HG03064 (cell line): ENCODE measurements around the gene MYBPC1.
"Not testable (repeated sequence)": the region's sequence is repeated elsewhere in the genome, so short reads cannot be mapped to it uniquely, and the experiment has no call there.

ENCODE experiments used
- ATAC-seq: cut with Tn5 transposase; IDR thresholded peaks from one replicate; pipeline ENCODE4 v1.9.1; 2021; ENCODE audit warnings: low read depth; ENCODE audit not compliant: unreplicated experiment

MYBPC1 gene

DNA sequence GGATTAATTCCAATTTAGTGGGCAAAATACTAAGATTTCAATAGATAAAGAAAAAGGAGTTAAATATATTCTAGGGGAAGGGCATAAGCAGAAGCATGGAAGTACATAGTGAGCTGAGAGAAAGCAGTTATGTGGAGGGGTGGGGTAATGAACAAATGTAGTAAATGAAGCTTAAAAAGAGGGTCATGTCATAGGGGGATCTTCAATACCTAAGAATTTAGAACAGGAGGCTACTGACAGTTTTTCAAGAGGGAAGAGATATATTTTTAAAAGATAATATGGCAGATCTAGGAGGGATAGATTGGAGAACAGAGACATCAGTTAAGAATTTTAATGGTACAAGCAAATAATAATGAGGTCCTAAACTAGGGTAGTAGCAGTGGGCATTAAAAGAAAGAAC lies 135.1 kb downstream of the MYBPC1 start:
- ATAC-seq, result no peak

GRCh38 chr12:101732318-101732717 lies 137.5 kb downstream of the MYBPC1 start:
- ATAC-seq, result no peak

GRCh38 chr12:101733166-101733565 lies 138.4 kb downstream of the MYBPC1 start:
- ATAC-seq, result no peak

GRCh38 chr12:101734482-101734881 lies 139.7 kb downstream of the MYBPC1 start:
- ATAC-seq, result not testable (repeated sequence)
